NCI-H510A (cell line): Measurements from ENCODE around the gene AKAP3.

Experiments
- DNase-seq: peaks from one replicate; lab custom pipeline; 2025; lab: John Stamatoyannopoulos, UW

Gene AKAP3

GRCh38 chr12:4648501-4649357, at the start of gene AKAP3, which contains the start of gene NDUFA9:
TSS of gene AKAP3 (minus strand) at chr12:4649051. CDS start at chr12:4638196, 10,855 bp downstream.
TSS of gene NDUFA9 (plus strand) at chr12:4649114. CDS start at chr12:4649127, 13 bp downstream.
- DNase-seq = peak; percentile 59

DNA sequence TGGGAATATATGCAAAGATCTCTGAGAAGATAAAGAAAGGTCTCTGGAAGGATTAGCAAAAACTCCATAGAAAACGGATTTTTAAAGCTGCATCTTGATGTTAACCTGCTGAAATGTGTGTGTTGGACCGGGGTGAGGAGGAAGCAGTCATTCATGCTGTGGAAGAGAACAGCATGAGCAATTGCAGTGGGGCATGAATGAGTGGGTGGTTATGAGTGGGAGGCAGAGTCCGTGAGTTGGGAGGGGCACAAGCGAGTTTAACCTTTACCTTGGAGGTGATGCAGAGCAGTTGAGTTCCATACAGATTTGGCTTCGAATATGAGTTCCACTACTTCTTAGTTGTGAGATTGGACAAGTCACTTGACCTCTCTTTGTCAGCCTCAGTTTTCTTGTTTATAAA, 41.9 kb upstream of the AKAP3 start:
- DNase-seq = no peak

- no peak for DNase-seq
Measured at GRCh38 chr12:4685317-4685716, 36.5 kb upstream of the AKAP3 start.

DNA sequence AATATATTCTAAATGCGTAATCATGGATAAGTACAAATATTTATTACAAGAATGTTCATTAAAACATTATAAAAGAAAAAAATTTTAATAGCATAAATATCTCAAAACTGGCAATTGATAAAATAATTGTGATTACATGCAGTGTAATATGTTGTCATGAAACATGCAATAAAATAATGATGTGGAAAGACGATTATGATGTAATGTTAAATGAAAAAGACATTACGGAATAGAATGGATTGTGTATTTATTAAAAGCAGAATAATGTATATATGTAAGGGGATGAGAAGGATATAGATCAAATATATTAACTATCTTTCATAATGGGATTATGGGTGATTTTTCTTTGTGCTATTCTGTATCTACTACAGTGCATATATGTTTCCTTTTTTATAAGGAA, 32.9 kb upstream of the AKAP3 start:
- no peak for DNase-seq

DNA sequence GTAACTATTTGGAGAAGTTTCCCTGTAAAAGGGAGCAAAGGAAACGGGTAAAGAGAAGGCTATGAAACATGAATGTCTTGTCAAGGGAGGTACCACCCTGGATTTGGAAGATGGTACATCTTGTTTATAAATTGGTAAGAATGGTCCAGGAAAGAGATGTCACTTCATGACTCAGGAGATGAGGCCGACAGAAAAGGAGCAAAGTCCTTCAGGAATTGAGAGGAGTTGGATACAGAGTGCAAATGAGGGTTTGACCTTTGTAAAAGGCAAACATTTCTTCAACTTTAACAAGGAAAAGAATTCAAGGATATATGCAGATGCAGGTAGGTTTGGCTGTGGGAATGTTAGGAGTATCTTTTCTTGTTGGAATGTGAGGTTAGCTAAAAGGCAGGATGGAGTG, 30.9 kb upstream of the AKAP3 start:
- DNase-seq = no peak

DNA sequence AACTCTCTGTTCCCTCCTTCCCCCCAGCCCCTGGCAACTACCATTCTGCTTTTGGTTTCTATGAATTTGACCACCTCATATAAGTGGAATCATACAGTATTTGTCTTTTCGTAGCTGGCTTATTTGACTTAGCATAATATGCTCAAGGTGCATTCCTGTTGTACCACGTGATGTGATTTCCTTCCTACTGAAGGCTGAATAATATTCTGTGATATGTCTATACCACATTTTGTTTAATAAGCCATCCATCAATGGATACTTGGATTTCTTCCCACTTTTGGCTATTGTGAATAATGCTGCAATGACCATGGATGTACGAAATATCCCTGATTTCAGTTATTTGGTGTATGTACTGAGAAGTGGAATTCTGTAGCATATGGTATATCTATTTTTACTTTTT, 16.4 kb upstream of the AKAP3 start:
- DNase-seq = no peak

- no peak for DNase-seq
Measured at GRCh38 chr12:4663971-4664505, 15.2 kb upstream of the AKAP3 start.

GRCh38 chr12:4653691-4654090, 4.8 kb upstream of the AKAP3 start:
- DNase-seq = no peak

- no peak for DNase-seq
Measured at GRCh38 chr12:4653257-4653656, 4.4 kb upstream of the AKAP3 start.

GRCh38 chr12:4649358-4649661, 459 bp upstream of the AKAP3 start:
- no peak for DNase-seq

GRCh38 chr12:4648104-4648500, 749 bp downstream of the AKAP3 start:
- DNase-seq = no peak

GRCh38 chr12:4645023-4645422, 3.8 kb downstream of the AKAP3 start:
- no peak for DNase-seq

DNA sequence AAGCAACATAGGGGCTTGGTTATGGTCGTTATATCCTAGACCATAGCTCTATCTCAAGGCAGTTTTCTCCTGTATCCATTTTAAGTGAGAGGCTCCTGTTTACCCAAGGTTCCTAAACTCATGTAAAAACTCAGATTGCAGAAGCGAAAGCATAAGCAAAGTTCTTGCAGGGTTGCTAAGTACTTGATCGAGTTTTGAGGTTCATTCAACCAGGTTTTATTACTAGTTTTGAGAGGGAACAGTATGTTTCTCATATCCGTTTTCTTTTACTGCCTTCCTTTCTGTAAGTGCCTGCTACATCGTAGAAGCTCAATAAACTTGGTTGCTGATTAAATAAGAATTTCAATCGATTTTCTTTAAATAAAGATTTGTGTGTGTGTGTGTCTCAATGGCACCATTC, 5.1 kb downstream of the AKAP3 start:
- DNase-seq = no peak

GRCh38 chr12:4630262-4630661, 18.6 kb downstream of the AKAP3 start:
- DNase-seq = no peak

- no peak for DNase-seq
Measured at GRCh38 chr12:4628406-4628805, 20.4 kb downstream of the AKAP3 start.

DNA sequence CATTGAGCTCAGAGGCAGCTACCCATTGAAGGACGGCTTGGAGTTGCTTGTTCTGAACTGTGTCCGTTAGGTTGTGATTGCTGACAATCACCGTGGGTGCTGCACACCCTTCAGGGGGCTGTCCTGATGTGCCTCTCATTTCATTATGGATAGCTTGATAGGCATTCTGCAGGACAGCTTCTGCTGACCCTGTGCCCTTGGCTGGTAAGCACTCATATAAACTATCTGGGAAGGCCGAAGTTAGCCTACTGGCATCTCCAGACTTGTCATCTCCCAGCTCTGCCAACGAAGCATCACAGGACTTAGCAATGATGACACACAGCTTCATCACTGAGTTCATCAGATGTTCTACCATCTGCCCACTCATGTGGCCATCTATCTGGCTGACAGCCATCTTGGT, 22.3 kb downstream of the AKAP3 start:
- no peak for DNase-seq

DNA sequence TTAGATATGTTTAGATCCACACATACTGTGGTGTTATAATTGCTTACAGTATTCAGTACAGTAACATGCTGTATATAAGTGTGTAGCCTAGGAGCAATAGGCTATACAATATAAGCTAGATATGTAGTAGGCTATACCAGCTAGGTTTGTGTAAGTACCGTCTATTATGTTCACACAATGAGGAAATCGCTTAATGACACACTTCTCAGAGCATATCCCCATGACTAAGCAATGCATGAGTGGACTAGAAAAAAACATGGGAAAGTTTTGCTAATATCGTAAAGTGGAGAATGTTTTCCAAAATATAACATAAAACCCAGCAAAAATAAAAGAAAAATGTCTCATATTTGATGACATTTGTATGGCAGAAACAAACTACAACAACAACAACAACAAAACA, 27.3 kb downstream of the AKAP3 start:
- no peak for DNase-seq

DNA sequence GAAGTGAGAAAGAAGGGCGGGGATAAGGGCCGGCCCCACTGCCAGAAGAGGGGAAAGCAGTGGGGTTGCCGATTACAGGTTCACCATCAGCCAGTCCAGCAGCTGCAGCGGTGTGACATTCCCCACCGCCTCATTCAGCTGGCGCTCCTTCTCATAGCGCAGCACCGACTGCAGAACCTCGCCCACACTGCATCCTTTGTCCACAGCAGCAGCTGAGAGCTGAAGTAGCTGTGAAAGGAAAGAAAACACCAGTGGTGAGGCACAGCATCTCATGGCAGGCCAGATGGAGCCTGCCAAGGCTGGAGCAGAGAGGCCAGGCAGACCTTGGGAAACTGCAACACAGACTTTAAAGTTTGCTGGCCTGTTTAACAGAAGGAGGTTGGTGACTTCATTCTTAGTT, 33.2 kb downstream of the AKAP3 start:
- DNase-seq = no peak

GRCh38 chr12:4610481-4610880, 38.4 kb downstream of the AKAP3 start:
- DNase-seq = no peak

GRCh38 chr12:4609071-4609470, 39.8 kb downstream of the AKAP3 start:
- DNase-seq = no peak

DNA sequence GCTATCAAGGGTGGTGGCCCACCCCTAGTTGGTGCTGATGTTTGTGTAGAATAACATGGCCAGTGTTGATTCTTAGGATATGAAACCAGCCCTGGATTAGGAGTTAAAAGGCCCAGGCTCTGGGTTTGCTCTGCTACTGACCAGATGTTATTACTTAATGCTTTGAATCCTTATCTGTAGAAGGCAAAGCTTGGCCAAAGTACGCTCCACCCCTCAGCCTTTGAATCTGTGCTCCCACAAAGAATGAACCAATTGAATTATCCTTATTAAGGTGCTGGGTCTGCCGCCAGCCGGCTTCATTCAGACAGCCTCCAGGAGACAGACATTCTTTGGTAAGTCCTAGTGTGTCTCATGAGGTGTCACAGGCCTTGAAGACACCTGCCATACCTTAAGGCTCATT, 41.8 kb downstream of the AKAP3 start:
- DNase-seq = no peak

GRCh38 chr12:4604684-4605193, 44.1 kb downstream of the AKAP3 start:
- DNase-seq = peak; percentile 55

DNA sequence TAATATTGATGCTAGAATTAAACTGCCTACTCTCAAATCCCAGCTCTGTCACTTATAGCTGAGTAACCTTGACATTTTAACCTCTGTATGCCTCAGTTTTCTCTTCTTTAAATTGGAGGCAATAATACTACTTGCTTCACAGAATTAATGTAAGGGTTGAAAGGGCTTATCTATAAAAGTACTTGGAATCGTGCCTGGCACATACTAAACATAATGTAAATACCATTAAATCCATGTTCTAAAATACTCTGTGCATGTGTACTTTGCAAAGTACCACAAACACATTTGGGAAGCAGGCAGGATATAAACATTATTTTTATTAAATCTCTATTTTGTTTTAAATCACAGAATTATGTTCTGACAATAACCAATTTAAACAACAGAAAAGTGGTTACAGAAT, 44.9 kb downstream of the AKAP3 start:
- DNase-seq = no peak

DNA sequence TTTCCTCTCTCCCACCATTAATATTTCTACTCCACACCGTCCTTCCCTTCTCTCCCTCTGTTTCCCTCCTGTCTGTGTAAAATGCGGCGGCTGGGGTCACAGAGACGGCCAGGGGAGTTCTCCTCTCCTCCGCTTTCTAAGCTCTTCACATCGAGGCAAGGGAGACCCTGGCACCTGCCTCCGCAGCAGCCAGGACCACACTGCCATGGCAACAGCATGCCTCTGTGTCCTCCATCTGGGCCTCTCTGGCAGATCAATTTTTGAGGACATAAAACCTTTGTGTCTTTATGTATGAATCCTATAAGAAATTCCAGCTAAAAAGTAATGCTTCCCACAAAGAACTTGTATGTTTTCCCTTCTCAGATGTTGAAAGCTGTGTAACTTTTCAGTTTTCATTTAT, 45.4 kb downstream of the AKAP3 start:
- no peak for DNase-seq
